Measurements from ENCODE around the gene ACTA2.
"Not testable (repeated sequence)": the region's sequence is repeated elsewhere in the genome, so short reads cannot be mapped to it uniquely, and the experiment has no call there.

Gene ACTA2

GRCh38 chr10:88949912-88950837 lies 2.4 kb downstream of the ACTA2 start:
- no peak for DNase-seq (ENCODE audit: low read depth in 2 of 2)

GRCh38 chr10:88949051-88949450 lies 3.5 kb downstream of the ACTA2 start:
- no peak for DNase-seq (ENCODE audit: low read depth in 2 of 2)

GRCh38 chr10:88946965-88947590 lies 5.5 kb downstream of the ACTA2 start:
- DNase-seq (ENCODE audit: low read depth in 2 of 2), result no peak

GRCh38 chr10:88946200-88946599 lies 6.4 kb downstream of the ACTA2 start:
- no peak for DNase-seq (ENCODE audit: low read depth in 2 of 2)

GRCh38 chr10:88944813-88945212 lies 7.8 kb downstream of the ACTA2 start:
- no peak for DNase-seq (ENCODE audit: low read depth in 2 of 2)

GRCh38 chr10:88943778-88944177 lies 8.8 kb downstream of the ACTA2 start:
- no peak for DNase-seq (ENCODE audit: low read depth in 2 of 2)

- DNase-seq (ENCODE audit: low read depth in 2 of 2), result no peak
These were observed 11.5 kb downstream of the ACTA2 start for GRCh38 chr10:88941026-88941425.

- DNase-seq (ENCODE audit: low read depth in 2 of 2), result no peak
These were observed 13.6 kb downstream of the ACTA2 start for GRCh38 chr10:88938938-88939337.

- no peak for DNase-seq (ENCODE audit: low read depth in 2 of 2)
These were observed 14.5 kb downstream of the ACTA2 start for GRCh38 chr10:88938039-88938438.

- no peak for DNase-seq (ENCODE audit: low read depth in 2 of 2)
These were observed 15.9 kb downstream of the ACTA2 start for GRCh38 chr10:88936656-88937055.

GRCh38 chr10:88934900-88935672 lies 17.5 kb downstream of the ACTA2 start:
- peak; percentile 17 to 56 for DNase-seq (ENCODE audit: low read depth in 2 of 2)

- no peak for DNase-seq (ENCODE audit: low read depth in 2 of 2)
These were observed 19.0 kb downstream of the ACTA2 start for GRCh38 chr10:88933564-88933963.

- peak in 1 of 2 donors; percentile 26 for DNase-seq (ENCODE audit: low read depth in 2 of 2)
These were observed 19.9 kb downstream of the ACTA2 start for GRCh38 chr10:88932539-88933256.

GRCh38 chr10:88932029-88932428 lies 20.5 kb downstream of the ACTA2 start:
- not testable (repeated sequence) for DNase-seq (ENCODE audit: low read depth in 2 of 2)

GRCh38 chr10:88931548-88931947 lies 21.0 kb downstream of the ACTA2 start:
- DNase-seq (ENCODE audit: low read depth in 2 of 2), result no peak

GRCh38 chr10:88928254-88928653 lies 24.3 kb downstream of the ACTA2 start:
- no peak for DNase-seq (ENCODE audit: low read depth in 2 of 2)

GRCh38 chr10:88927416-88927690 lies 25.2 kb downstream of the ACTA2 start:
- DNase-seq (ENCODE audit: low read depth in 2 of 2), result no peak

- DNase-seq (ENCODE audit: low read depth in 2 of 2), result no peak
These were observed 25.8 kb downstream of the ACTA2 start for GRCh38 chr10:88926566-88927415.

GRCh38 chr10:88923520-88923919 lies 29.1 kb downstream of the ACTA2 start:
- DNase-seq (ENCODE audit: low read depth in 2 of 2), result no peak

GRCh38 chr10:88922041-88922440 lies 30.5 kb downstream of the ACTA2 start:
- no peak for DNase-seq (ENCODE audit: low read depth in 2 of 2)

- DNase-seq (ENCODE audit: low read depth in 2 of 2), result no peak
These were observed 31.5 kb downstream of the ACTA2 start for GRCh38 chr10:88920986-88921593.
